Neural cell (in vitro differentiated cells): ENCODE results near the gene SASH3. TPM values are rescaled to one million over a fixed set of nuclear protein-coding genes. Genes with fewer than 3 reads are reported as not detected.
A peak's percentile ranks its signal among the peaks of the same experiment; 100 is the strongest.

Experiments
- H2AFZ ChIP-seq: fragments of 200-600, 300-800 bp; sonication (generic), shearing (Covaris generic); 2 replicates; pipeline ENCODE4 v1.6.0; 2014; ENCODE audit warnings: low read depth, mild to moderate bottlenecking, antibody characterized with exemption, low read length, moderate library complexity
- H3F3A ChIP-seq: fragments of 200-600 bp; shearing (Covaris generic); 2 replicates; pipeline ENCODE4 v1.6.1; 2016; ENCODE audit warnings: mild to moderate bottlenecking, moderate library complexity, mixed read lengths, antibody characterized with exemption, low read length; ENCODE audit not compliant: insufficient read depth, poor library complexity, severe bottlenecking
- H3K27ac ChIP-seq: fragments of 200-600, 300-800 bp; sonication (generic), shearing (Covaris generic); 2 replicates; pipeline ENCODE4 v1.5.1; 2014; ENCODE audit warnings: mild to moderate bottlenecking, low read length, moderate library complexity
- H3K27me3 ChIP-seq: fragments of 300-800, 200-600 bp; sonication (generic), shearing (Covaris generic); 2 replicates; pipeline ENCODE4 v1.6.0; 2014; ENCODE audit warnings: mild to moderate bottlenecking, low read depth, low read length, moderate library complexity; ENCODE audit not compliant: insufficient read depth
- H3K36me3 ChIP-seq: fragments of 300-800, 200-600 bp; sonication (generic), shearing (Covaris generic); 2 replicates; pipeline ENCODE4 v1.5.1; 2014; ENCODE audit warnings: mild to moderate bottlenecking, antibody characterized with exemption, low read length, moderate library complexity; ENCODE audit not compliant: insufficient read depth
- H3K4me2 ChIP-seq: fragments of 300-800, 200-600 bp; sonication (generic), shearing (Covaris generic); 2 replicates; pipeline ENCODE4 v1.6.0; 2014; ENCODE audit warnings: mild to moderate bottlenecking, low read length
- H3K4me3 ChIP-seq: fragments of 300-800, 200-600 bp; sonication (generic), shearing (Covaris generic); 2 replicates; pipeline ENCODE4 v1.5.1; 2014; ENCODE audit warnings: mild to moderate bottlenecking, low read length, moderate library complexity
- H3K79me2 ChIP-seq: fragments of 200-600 bp; shearing (Covaris generic); replicated peaks from 2 replicates; pipeline ENCODE4 v1.6.0; 2014; ENCODE audit warnings: mild to moderate bottlenecking, low read length, moderate library complexity; ENCODE audit not compliant: insufficient read depth
- H3K9ac ChIP-seq: fragments of 300-800, 200-600 bp; sonication (generic), shearing (Covaris generic); 2 replicates; pipeline ENCODE4 v1.6.1; 2016; ENCODE audit warnings: mild to moderate bottlenecking, low read length, mixed read lengths
- H3K9me2 ChIP-seq: fragments of 200-600 bp; shearing (Covaris generic); 2 replicates; pipeline ENCODE4 v1.6.1; 2016; ENCODE audit warnings: mild to moderate bottlenecking, low read length, mixed read lengths; ENCODE audit not compliant: insufficient read depth
- H3K9me3 ChIP-seq: fragments of 200-600, 300-800 bp; sonication (generic), shearing (Covaris generic); 2 replicates; pipeline ENCODE4 v1.6.1; 2016; ENCODE audit warnings: mild to moderate bottlenecking, mixed run types, low read length, moderate library complexity, mixed read lengths
- H4K20me1 ChIP-seq: fragments of 200-600 bp; shearing (Covaris generic); 2 replicates; pipeline ENCODE4 v1.6.1; 2016; ENCODE audit warnings: mild to moderate bottlenecking, mixed run types; ENCODE audit not compliant: insufficient read depth
- CTCF ChIP-seq: fragments of 450-650 bp; IDR thresholded peaks from 2 replicates; pipeline ENCODE4 v1.5.1; 2014; ENCODE audit warnings: antibody characterized with exemption, mild to moderate bottlenecking, moderate library complexity; ENCODE audit not compliant: poor library complexity, severe bottlenecking
- EP300 ChIP-seq: fragments of 450-650 bp; conservative IDR thresholded peaks from 2 replicates; pipeline ENCODE4 v1.6.1; 2014; ENCODE audit warnings: antibody characterized with exemption, mild to moderate bottlenecking, moderate library complexity; ENCODE audit not compliant: poor library complexity, severe bottlenecking
- EZH2 ChIP-seq: fragments of 200-600, 300-800 bp; shearing (Covaris generic), sonication (generic); IDR thresholded peaks from 2 replicates; pipeline ENCODE4 v1.6.1; 2014; ENCODE audit warnings: antibody characterized with exemption, low read length, borderline replicate concordance, mild to moderate bottlenecking; ENCODE audit not compliant: insufficient read depth, poor library complexity, severe bottlenecking
- MXI1 ChIP-seq: fragments of 450-650 bp; conservative IDR thresholded peaks from 2 replicates; pipeline ENCODE4 v1.6.1; 2014; ENCODE audit warnings: antibody characterized with exemption, mild to moderate bottlenecking; ENCODE audit not compliant: poor library complexity, severe bottlenecking
- POLR2AphosphoS5 ChIP-seq: IDR thresholded peaks from 2 replicates; pipeline ENCODE4 v1.6.1; 2012
- RAD21 ChIP-seq: fragments of 450-650 bp; conservative IDR thresholded peaks from 2 replicates; pipeline ENCODE4 v1.6.1; 2014; ENCODE audit warnings: antibody characterized with exemption, mild to moderate bottlenecking, moderate library complexity
- REST ChIP-seq: IDR thresholded peaks from 2 replicates; pipeline ENCODE4 v1.6.1; 2012; ENCODE audit warnings: borderline replicate concordance
- SMC3 ChIP-seq: fragments of 450-650 bp; conservative IDR thresholded peaks from 2 replicates; pipeline ENCODE4 v1.6.1; 2014; ENCODE audit warnings: antibody characterized with exemption, mild to moderate bottlenecking, moderate library complexity; ENCODE audit not compliant: poor library complexity
- TAF1 ChIP-seq: IDR thresholded peaks from 2 replicates; pipeline ENCODE4 v1.6.1; 2012; ENCODE audit warnings: low read depth
- polyA plus RNA-seq: library from polyadenylated mRNA; depleted of rRNA; stranded (reverse); fragments of >200 nt; gene quantifications from 2 replicates; pipeline ENCODE4 v1.2.3, GENCODE V29; 2014

SASH3 gene
- polyA plus RNA-seq, 1 donor from 2014 or later = not detected

GRCh38 chrX:129840344-129840743 lies 60.6 kb downstream of the SASH3 start:
- H4K20me1 ChIP-seq = no peaks in the 10 kb centered on the region
- no peaks in the 10 kb centered on the region for H3K36me3 ChIP-seq
- peak overlapping the region; percentile 78 for H3K4me3 ChIP-seq
- no peak overlapping the region for H2AFZ ChIP-seq
- H3K4me2 ChIP-seq = no peak overlapping the region
- no peaks in the 10 kb centered on the region for H3F3A ChIP-seq
- no peak for TF ChIP-seq RAD21
- TF ChIP-seq REST = no peak
- TF ChIP-seq MXI1 = no peak
- TF ChIP-seq SMC3 = no peak
- TF ChIP-seq CTCF = no peak
- no peak for TF ChIP-seq POLR2AphosphoS5
- TF ChIP-seq EZH2 = no peak
- TF ChIP-seq EP300 = no peak
- TF ChIP-seq TAF1 = no peak
- H3K9me2 ChIP-seq = no peaks in the 10 kb centered on the region
- H3K9ac ChIP-seq = no peak overlapping the region
- peaks cover 25% of the 10 kb centered on the region for H3K79me2 ChIP-seq
- no peaks in the 10 kb centered on the region for H3K9me3 ChIP-seq
- no peak overlapping the region for H3K27ac ChIP-seq
- H3K27me3 ChIP-seq = no peaks in the 10 kb centered on the region

GRCh38 chrX:129842510-129843208 lies 62.9 kb downstream of the SASH3 start:
- H4K20me1 ChIP-seq = no peaks in the 10 kb centered on the region
- H2AFZ ChIP-seq = no peak overlapping the region
- H3K4me2 ChIP-seq = peak overlapping the region; percentile 48
- no peaks in the 10 kb centered on the region for H3K9me2 ChIP-seq
- no peaks in the 10 kb centered on the region for H3F3A ChIP-seq
- peaks cover 25% of the 10 kb centered on the region for H3K79me2 ChIP-seq
- H3K27me3 ChIP-seq = no peaks in the 10 kb centered on the region
- H3K9me3 ChIP-seq = no peaks in the 10 kb centered on the region
- no peak for TF ChIP-seq EP300
- no peak for TF ChIP-seq TAF1
- no peak for TF ChIP-seq RAD21
- no peak for TF ChIP-seq POLR2AphosphoS5
- no peak for TF ChIP-seq EZH2
- no peak for TF ChIP-seq SMC3
- TF ChIP-seq REST = no peak
- no peak for TF ChIP-seq MXI1
- no peak for TF ChIP-seq CTCF
- H3K4me3 ChIP-seq = peak overlapping the region; percentile 78
- no peaks in the 10 kb centered on the region for H3K36me3 ChIP-seq
- peak overlapping the region; percentile 73 for H3K9ac ChIP-seq
- H3K27ac ChIP-seq = peak overlapping the region; percentile 78
